GF-D8 (cell line): ENCODE measurements around the gene HES3.

Source experiments
- DNase-seq: peaks from one replicate; lab custom pipeline; 2025; lab: John Stamatoyannopoulos, UW

HES3 gene, protein sequence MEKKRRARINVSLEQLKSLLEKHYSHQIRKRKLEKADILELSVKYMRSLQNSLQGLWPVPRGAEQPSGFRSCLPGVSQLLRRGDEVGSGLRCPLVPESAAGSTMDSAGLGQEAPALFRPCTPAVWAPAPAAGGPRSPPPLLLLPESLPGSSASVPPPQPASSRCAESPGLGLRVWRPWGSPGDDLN

DNA sequence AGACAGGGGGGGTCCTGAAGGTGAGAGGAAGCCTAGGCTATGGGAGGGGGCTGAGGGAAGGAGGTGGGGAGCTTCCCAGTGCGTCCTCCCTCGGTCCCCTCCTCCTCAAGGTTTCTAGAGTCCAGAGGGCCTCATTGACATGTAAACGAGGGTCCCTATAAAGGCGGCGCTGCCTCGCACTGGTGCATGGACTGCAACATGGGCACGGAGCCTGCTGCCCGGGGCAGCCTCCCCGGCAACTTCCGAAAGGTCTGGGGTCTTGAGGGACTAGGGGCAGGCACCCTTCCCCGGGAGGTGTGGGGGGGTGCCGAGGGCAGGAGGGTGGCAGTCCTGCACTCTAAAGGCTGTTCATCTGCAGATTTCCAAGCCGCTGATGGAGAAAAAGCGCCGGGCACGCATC lies at the start of gene HES3:
TSS of gene HES3 (plus strand) at position 187 of the 400 bp plus-strand sequence. CDS start at position 374, 187 bp downstream.
- no peak for DNase-seq

DNA sequence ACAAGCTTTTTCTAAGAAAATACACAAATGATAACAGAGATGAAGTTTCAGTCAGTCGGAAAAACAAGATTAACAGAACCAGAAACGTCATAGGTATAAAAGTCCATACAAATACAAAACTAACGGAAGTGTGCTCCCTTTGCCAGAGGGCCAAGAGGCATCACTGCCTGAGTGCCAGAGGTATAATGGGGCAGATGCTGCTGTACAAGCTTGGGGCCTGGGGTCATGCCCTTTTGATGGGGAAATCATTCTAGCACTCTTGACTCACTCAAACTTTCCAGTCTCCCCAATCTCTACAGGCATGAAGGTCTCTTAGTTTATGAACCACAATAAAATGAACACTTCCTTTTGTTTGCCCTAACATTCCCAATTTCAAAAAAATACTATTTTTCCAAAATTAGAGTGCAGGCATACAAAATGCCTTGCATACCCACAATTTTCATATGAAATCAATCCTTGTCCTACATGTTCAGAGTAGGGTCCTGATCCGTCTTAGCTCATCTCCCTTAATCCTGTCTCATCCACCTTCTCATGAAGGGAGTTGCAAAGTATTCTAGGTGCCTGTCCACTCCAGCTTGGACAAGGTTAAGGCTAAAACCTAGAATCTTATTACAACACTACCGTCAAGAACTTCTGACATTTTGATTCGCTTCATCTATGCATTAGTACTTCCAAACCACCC lies 46.1 kb upstream of the HES3 start:
- no peak for DNase-seq

DNA sequence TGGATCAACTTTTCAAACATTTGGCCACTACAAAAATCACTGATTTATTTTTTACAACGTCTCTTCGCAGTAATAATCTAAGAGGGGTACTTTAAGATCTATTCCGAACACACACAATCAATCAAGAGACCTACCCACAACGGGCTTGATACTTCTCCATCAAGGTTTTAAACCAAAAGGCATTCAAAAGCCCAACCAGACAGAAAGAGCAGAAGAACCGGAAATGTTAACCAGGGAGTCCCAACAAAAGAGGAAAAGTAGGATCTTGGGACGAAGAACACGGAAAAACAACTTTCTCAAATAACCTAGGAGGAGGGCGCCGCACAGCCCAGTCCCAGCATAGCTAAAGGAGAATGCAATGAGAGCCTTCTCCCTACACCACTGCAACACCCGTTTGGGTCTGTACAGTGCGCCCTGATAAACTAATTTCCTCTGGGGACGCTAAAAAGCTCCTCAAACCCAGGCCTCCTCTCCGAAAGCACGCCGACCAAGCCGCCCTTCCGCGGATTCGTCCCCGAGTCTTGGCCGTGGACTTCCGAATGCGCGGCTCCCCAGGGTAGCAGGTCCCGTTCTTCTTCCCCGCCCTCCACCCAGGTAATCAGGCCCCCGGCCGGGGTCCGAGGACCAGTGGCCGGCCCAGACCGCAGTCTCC lies 45.2 kb upstream of the HES3 start:
- no peak for DNase-seq

DNA sequence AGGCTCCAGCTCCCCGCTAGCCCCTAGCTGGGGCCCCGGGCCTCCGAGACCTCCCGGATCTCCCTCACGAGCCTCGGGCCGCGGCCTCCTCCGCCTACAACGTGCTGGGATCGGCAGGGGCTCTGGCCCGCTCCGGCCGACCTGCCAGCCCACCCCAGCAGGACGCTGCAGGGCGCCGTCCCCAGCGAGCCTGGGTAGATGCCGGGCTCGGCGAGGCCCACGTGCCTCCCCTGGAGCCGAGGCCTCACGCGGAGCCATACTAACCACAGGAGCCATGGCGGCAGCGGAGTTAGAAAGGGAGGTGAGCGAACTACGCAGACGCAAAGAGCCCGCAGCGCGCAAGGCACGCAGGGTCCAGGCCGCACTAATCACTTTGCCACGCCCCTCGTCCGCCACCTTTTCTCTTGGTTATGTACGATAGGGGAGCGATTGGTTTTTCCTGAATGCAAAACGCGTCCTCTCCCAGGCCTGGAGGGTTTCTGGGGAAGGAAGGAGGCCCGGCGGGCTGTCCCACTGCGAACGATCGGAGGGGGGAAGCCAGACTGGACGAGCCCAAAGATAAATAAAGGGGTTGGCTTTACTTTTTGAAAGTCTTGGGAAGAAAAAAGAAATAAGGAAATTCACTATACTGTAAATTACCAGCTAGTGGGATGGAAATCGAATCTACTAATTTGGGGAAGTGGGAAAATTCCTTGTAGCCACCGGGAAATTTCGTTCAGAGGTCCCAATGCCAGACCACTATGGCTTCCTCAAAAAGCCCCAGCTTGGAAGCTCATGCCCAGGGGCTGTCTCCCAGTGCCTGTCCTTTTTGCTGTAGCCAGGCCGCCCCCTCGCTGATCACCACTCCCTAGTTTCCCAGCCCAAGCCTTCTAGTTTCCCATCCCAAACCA lies 44.4 kb upstream of the HES3 start, which contains the start of gene RPL22:
TSS of gene RPL22 (minus strand) at position 298 of the 890 bp plus-strand sequence. CDS start at position 276, 22 bp downstream.
- DNase-seq: peak; percentile 97

DNA sequence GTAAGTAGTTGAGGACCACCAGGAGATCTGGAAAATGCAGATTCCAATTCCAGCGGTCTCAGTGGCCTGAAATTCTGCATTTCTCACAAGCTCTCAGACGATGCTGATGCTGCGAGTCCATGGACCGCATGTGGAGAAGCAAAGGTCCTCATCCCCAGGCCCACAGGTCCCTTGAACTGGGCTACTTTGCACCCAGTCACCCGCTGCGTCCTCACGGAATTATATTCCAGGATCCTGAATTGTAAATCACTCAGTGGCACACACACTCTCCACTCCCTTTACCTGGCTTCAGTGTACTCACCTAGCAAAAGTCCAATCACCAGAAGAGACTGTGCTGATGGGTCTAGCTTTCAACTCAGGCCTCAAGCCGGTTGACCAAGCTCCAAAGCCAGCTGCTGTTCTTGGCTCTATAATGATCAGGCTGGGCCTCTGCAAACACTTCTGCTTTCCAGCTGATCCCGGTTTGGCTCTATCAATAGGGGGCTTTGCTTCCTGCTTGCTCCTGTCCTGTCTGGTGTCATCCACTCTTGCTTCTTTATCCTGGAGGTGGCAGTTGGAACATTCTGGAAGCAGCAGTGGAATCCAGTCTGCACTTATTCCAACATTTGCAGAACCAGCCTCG lies 43.7 kb upstream of the HES3 start:
- DNase-seq: peak; percentile 7

DNA sequence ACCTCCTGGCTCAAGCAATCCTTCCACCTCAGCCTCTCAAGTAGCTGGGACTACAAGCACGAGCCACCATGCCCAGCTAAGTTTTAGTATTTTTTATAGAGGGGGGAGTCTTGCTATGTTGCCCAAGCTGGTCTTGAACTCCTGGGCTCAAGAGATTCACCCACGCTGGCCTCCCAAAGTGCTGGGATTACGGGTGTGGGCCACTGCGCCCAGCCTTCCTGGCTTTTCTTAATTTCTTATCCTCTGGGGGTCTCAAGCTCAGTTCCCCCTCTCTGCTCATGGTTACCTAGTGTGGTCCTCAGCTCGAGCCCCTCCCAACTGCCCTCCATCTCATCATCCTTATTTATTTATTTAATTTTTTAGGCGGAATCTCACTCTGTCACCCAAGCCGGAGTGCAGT lies 41.7 kb upstream of the HES3 start:
- DNase-seq: no peak

DNA sequence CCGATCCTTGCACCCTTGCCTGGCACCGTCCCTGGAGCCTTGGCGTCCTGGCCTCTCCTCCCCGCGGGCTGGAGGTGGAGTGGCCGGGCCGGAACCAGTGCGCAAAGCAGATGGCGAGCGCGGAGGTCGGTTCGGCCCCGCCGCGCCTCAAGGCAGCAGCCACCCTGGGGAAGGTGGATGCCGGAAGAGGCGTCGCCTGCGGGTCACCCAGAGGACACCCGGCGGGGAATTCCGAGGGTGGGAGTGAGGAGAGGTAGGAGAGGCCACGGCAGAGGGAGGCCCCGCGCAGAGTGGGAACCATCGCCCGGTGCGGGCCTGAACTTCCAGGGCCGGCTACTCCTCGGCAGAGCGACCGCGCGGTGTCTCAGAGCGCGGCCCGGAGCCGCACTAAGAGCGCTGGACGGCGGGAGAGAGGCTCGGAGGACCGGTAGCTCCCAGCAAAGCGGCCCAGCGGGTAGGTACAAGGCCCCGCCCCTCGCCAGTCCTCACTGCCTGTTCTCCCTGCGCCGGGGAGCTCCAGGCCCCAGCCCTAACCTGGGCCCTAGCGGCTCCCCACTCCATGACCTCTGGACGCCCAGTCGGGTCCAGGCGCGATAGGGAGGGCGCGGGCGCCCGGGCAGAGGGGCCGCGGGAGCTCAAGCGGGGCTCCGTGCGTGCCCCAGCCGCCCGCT lies 38.0 kb upstream of the HES3 start, which contains the start of gene RNF207:
TSS of gene RNF207 (plus strand) at position 271 of the 671 bp plus-strand sequence. CDS start 417 bp downstream, outside the sequence.
- no peak for DNase-seq

DNA sequence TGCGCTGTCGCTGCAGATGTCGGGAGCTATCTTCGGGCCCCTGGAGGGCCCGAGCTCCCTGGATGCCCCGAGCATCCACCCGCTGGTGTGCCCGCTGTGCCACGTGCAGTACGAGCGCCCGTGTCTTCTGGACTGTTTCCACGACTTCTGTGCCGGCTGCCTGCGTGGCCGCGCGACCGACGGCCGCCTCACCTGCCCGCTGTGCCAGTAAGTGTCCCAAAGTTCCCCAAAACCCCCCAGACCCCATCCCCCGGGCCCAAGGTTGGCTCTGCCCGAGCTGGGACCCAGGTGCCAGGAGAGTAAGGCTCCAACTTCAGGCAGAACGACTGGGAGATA lies 37.5 kb upstream of the HES3 start:
- no peak for DNase-seq

DNA sequence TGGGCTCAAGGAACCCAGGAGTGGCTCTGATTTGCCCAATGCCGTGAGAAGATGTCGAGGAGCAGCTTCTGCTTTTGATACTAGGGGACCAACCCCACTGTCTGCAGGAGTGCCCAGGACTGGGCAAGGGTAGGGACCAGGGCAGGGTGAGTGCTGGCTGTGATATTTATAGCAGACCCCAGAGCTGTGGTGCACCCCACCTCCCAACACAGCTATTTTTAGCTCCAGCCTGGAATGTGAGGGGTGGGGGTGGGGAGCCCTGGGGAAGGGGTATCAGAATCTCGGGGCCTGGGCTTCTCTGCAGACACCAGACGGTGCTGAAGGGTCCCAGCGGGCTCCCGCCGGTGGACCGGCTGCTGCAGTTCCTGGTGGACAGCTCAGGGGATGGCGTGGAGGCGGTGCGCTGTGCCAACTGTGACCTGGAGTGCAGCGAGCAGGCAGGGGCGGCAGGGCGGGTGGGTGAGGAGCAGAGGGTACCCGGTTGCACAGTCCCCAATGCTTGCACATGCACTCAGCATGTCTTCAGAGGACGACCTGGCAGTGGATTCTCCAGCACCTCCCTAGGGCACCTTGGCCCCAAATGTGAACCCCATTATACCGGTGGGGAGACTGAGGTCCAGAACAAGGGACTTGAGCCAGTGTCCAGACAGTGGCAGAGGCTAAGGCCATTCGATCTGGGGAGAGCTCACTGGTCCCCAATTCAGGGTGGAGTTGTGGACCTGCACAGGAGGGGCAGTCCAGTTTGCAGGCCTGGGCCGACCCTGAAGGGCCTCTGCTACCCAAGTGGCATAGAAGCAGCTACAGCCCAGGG lies 36.7 kb upstream of the HES3 start:
- DNase-seq: no peak

DNA sequence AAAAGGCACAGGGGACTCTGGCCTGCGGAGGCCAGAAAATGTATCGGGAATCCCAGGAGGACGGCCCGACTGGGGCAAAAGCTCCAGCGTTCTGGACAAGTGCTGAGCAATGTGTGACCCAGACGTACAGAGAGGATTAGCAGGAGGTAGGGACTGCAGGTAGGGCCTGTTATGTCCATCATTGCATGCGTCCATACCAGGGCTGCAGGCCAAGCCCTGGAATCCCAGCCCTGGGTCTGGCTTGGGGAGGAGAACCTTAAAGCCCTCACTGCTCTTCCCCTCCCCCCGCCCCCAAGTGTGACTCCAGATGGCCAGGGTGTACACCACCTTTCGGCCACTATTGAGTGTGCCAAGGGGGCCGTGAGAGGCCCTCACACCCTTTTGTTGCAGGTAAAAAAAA lies 36.1 kb upstream of the HES3 start:
- DNase-seq: no peak

DNA sequence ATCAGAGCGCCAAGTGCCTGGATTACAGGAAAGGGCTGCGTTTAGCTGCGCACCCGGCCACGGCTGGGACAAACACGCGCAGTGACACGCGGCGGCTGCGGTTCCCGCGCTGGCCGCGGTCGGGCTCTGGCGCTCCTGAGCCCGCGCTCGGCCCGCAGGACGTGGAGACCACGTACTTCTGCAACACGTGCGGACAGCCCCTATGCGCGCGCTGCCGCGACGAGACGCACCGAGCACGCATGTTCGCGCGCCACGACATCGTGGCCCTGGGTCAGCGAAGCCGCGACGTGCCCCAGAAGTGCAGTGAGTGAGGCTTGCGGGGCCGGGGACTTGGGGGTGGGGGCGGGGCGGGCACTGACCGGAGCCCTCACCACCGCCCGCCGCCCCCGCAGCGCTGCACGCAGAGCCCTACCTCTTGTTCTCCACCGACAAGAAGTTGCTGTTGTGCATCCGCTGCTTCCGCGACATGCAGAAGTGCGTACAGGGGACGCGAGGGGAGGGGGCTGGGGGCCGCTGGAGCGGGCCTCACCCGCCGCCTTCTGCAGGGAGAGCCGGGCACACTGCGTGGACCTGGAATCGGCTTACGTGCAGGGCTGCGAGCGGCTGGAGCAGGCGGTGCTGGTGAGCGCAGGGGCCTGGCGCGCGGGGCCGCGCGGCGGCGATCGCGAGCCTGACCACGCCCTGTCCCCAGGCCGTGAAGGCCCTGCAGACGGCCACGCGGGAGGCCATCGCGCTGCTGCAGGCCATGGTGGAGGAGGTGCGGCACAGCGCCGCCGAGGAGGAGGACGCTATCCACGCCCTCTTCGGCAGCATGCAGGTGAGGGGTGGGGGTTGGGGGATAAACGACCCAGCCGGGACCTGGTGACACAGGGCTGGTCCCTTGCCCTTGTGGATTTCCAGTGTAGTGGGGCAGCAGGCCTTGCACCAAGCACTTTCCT lies 35.0 kb upstream of the HES3 start:
- DNase-seq: peak; percentile 43

DNA sequence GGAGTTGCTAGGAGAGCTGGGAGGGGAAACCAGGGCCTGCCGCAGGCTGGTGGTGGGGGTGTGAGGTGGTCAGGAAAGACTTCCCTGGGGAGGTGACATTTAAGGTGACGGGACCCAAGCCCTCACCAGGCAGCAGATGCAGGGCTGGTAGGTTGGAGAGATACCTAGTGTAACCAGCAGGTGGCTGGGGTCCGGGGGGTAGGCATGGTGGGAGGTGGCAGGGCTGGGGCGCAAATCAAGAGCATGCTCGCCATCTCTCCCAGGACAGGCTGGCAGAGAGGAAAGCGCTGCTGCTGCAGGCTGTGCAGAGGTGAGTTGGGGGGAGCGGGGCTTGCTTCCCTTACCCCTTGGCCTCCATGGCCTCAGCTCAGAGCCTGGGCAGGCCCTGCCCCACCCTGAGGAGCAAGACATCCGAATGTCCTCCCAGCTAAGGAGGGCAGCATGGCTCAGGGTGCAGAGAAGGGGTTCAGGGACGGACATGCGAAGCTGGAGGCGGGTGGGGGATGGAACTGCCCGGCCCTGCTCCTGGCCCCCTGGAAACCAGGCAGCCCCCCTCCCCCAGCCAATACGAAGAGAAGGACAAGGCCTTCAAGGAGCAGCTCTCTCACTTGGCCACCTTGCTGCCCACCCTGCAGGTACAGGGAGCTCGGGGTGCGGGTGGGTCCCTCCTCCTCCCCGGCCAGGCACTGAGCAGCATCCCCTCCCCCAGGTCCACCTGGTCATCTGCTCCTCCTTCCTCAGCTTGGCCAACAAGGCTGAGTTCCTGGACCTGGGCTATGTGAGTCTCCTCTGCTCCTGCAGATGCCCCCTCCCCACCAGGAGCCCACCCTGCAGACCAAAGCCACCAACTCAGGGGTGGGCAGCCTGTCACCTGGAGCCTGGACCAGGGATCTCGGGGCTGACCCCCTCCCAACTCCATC lies 34.1 kb upstream of the HES3 start:
- DNase-seq: no peak

DNA sequence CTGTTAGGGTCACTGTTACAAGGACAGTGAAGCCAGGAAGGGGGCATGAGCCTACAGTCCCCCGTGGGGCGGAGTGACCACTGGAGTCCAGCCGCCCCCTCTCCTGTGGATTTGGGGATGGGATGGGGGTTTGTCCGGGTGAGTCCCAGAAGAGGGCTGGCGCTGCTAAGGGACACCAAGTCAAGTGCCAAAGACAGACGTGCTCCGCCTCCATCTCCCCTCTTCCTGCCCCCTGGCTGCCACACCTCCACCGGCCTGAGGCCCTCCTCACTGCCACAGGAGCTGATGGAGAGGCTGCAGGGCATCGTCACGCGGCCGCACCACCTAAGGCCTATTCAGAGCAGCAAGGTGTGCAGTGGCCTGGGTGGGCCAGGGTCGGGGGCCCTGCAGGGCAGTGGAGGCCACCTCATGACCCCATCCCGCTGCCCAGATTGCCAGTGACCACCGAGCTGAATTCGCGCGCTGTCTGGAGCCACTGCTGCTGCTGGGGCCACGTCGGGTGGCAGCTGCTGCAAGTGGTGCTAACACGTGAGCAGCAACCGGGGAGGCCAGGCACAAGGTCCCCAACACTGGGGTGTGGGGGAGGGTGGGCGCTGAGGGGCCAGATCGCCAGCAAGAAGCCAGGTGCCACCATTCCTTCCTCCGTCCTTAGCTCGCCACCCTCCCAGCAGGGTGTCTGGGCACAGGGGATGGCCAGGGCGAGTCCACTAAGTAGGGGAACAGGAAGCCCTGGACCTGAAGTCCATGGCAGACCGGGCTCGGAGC lies 33.2 kb upstream of the HES3 start:
- no peak for DNase-seq

DNA sequence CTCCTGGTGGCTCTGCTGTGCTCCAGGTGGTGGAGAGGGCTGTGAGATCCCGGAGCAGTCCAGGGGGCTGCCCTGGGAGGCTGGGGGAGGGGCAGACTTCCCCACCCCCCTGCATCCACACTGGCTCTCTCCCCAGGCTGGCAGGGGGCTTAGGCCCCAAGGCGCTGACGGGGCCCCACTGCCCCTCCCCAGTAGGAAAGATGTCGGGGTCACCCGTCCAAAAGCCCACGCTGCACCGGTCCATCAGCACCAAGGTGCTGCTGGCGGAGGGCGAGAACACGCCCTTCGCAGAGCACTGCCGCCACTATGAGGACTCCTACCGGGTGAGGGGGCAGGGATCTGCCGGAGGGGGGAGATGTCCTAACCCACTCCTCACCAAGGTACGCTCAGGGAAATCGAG lies 32.2 kb upstream of the HES3 start:
- no peak for DNase-seq

DNA sequence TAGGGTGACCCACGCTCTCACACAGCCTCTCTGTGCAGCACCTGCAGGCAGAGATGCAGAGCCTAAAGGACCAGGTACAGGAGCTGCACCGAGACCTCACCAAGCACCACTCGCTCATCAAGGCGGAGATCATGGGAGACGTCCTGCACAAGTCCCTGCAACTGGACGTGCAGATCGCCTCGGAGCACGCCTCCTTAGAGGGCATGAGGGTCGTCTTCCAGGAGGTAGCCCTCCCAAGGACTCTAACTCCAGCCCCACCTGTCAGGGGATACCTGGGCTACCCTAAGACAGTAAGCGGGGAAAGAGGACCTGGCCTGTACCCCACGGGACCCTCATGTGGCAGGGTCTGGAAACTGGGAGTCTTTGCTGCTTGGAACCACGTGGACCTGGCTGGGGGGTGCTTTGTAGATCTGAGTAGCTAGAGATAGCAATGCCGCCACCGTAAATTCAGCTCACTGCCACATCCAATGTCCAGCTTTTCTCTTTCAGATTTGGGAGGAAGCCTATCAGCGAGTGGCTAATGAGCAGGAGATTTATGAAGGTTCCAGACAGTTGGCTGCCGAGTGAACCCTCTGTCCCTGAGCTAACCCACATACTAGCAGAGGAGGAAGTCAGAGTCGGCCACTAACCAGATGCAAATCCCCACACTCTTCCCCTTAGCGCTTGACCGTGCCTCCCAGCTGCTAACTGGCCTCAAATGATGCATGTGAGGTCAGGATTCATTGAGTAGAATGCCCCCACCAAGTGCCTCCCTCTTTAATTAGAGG lies 31.6 kb upstream of the HES3 start:
- DNase-seq: no peak

DNA sequence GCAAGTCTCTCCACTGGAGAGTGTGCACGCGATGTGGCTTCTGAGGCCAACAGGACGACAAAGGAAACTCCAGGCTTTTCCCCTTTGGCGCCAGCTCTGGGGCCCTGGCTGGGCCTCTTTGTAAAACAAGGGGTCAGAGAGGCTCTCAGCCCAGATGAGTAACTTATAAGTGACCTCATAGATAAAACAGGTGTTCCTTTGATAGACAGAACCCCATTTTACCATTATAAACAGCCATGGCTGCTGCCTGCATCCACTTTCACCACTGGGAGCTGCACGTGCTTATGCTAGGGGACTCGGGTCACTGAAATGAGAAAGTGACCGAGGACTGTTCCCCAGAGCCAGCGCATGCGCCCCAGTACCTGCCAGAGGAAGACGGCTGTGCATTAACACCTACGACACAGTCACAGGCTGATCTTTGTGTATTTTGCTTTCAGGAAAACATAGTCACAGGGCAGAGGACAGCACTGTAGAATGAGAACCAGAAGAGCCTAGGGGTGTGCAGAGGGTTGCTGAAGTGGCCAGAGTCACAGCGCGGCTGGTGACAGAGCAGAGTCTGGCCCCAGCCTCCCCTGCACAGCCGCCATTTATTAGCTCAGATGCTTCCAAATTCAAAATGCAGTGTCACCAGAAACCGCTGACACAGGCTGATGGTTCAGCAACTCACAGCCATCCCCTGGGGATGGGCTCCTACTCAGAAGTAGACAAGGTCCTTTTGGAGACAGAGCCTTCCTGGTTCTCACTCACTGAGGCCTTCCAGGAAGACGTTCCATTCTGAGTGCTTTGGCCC lies 25.4 kb upstream of the HES3 start:
- DNase-seq: no peak
